Activated T-helper 1 cell treated with anti-CD3 and anti-CD28 coated beads, Interleukin-12 subunit alpha, Interleukin-12 subunit beta, Interleukin-2, Interleukin-4 antibody, amounts not matched to agents 30 ng/mL and 10 ng/mL and 1 ng/mL, durations not matched to agents 14 hours and 24 hours and 36 hours (primary cell): ENCODE data around the gene APH1B. TPM values are rescaled to one million over a fixed set of nuclear protein-coding genes. Genes with fewer than 3 reads are reported as not detected.
"Not testable (repeated sequence)": the region's sequence is repeated elsewhere in the genome, so short reads cannot be mapped to it uniquely, and the experiment has no call there.

Experiments used
- DNase-seq: peaks from one replicate; pipeline ENCODE4 v3.0.0; 2021; ENCODE audit warnings: low spot score
- H3K27ac Mint-ChIP-seq: one replicate; pipeline ENCODE4 v1.8.0; 2021; ENCODE audit warnings: mild to moderate bottlenecking, mixed read lengths
- H3K27me3 Mint-ChIP-seq: one replicate; pipeline ENCODE4 v1.8.0; 2022; ENCODE audit warnings: mild to moderate bottlenecking, moderate library complexity, mixed read lengths; ENCODE audit not compliant: insufficient read depth
- H3K36me3 Mint-ChIP-seq: one replicate; pipeline ENCODE4 v1.8.0; 2021; ENCODE audit warnings: low read depth, mixed read lengths
- H3K4me1 Mint-ChIP-seq: one replicate; pipeline ENCODE4 v1.8.0; 2021; ENCODE audit warnings: low read depth, mixed read lengths
- H3K4me3 Mint-ChIP-seq: one replicate; pipeline ENCODE4 v1.8.0; 2021; ENCODE audit warnings: mild to moderate bottlenecking, moderate library complexity, mixed read lengths
- H3K9me3 Mint-ChIP-seq: one replicate; pipeline ENCODE4 v1.8.0; 2021; ENCODE audit warnings: mixed read lengths
- intact Hi-C: fragments of 100-400 bp; cut with micrococcal nuclease; formaldehyde crosslinking; loops from one replicate; pipeline ENCODE4 v1.15.1; 2024
- total RNA-seq: library from RNA; stranded (reverse); gene quantifications from 2 replicates; pipeline ENCODE4 v1.2.3, GENCODE V29; 2022

APH1B gene
- total RNA-seq, 1 donor from 2014 or later: 4.1 TPM

GRCh38 chr15:63340878-63341277 lies 63.5 kb downstream of the APH1B start:
- no peak for DNase-seq
- intact Hi-C loops: no loop called here
- H3K27me3 Mint-ChIP-seq: peaks cover 3% of the 10 kb centered on the region
- H3K27ac Mint-ChIP-seq: no peak overlapping the region
- H3K9me3 Mint-ChIP-seq: no peaks in the 10 kb centered on the region
- no peaks in the 10 kb centered on the region for H3K4me1 Mint-ChIP-seq
- H3K36me3 Mint-ChIP-seq: no peaks in the 10 kb centered on the region
- H3K4me3 Mint-ChIP-seq: no peak overlapping the region

GRCh38 chr15:63341898-63342297 lies 64.5 kb downstream of the APH1B start:
- H3K4me3 Mint-ChIP-seq: no peak overlapping the region
- H3K4me1 Mint-ChIP-seq: no peaks in the 10 kb centered on the region
- DNase-seq: no peak
- no peaks in the 10 kb centered on the region for H3K9me3 Mint-ChIP-seq
- peaks cover 3% of the 10 kb centered on the region for H3K27me3 Mint-ChIP-seq
- H3K36me3 Mint-ChIP-seq: no peaks in the 10 kb centered on the region
- intact Hi-C loops: no loop called here
- H3K27ac Mint-ChIP-seq: no peak overlapping the region

DNA sequence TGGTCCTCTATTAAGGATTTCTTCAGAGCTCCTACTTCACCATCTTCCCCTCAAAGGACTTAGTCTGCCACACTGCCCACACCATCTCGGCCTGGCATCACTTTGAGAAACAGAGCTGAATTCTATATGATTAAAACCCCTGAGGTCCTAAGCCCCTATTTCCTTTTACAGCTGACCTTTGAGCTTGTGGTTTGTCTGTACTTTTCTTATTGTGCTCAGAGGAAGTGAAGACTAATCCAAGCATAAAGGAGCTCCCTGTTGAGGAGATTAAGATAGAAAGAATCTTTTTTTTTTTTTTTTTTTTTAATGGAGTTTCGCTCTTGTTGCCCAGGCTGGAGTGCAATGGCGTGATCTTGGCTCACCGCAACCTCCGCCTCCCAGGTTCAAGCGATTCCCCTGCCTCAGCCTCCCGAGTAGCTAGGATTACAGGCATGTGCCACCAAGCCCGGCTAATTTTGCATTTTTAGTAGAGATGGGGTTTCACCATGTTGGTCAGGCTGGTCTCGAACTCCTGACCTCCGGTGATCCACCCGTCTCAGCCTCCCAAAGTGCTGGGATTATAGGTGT lies 65.7 kb downstream of the APH1B start:
- H3K4me3 Mint-ChIP-seq, H3K9me3 Mint-ChIP-seq, H3K27me3 Mint-ChIP-seq, DNase-seq, H3K4me1 Mint-ChIP-seq, intact Hi-C loops, H3K27ac Mint-ChIP-seq, H3K36me3 Mint-ChIP-seq: not testable (repeated sequence)

- H3K27ac Mint-ChIP-seq: no peak overlapping the region
- no peaks in the 10 kb centered on the region for H3K36me3 Mint-ChIP-seq
- H3K27me3 Mint-ChIP-seq: peaks cover 3% of the 10 kb centered on the region
- intact Hi-C loops: no loop called here
- H3K4me1 Mint-ChIP-seq: no peaks in the 10 kb centered on the region
- no peak overlapping the region for H3K4me3 Mint-ChIP-seq
- H3K9me3 Mint-ChIP-seq: no peaks in the 10 kb centered on the region
- DNase-seq: no peak
Observed at GRCh38 chr15:63344731-63345390, 67.5 kb downstream of the APH1B start.

DNA sequence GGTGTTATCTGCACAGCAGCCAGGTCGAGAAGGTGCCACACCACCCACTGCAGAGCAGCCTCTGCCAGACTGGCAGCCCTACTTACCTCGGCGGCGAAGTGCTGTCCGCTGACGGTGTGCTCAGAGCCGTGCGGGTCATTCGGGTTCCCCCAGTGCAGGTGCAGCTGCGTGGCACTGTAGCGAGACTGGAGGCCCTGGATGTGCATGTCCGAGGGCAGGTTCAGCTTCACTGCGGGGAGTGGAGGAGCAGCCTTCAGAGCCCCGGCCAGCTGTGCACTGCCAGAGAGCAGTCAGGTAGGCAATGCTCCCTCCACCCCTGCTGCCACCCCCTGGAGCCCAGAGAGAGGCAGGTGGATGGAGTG lies 68.0 kb downstream of the APH1B start:
- Mint-ChIP-seq H3K9me3 (no peaks in the 10 kb centered on the region), H3K4me3 (no peak overlapping the region), H3K27ac (no peak overlapping the region), H3K27me3 (peaks cover 5% of the 10 kb centered on the region), H3K4me1 (no peaks in the 10 kb centered on the region), H3K36me3 (no peaks in the 10 kb centered on the region)
- intact Hi-C loops: no loop called here
- DNase-seq: no peak

DNA sequence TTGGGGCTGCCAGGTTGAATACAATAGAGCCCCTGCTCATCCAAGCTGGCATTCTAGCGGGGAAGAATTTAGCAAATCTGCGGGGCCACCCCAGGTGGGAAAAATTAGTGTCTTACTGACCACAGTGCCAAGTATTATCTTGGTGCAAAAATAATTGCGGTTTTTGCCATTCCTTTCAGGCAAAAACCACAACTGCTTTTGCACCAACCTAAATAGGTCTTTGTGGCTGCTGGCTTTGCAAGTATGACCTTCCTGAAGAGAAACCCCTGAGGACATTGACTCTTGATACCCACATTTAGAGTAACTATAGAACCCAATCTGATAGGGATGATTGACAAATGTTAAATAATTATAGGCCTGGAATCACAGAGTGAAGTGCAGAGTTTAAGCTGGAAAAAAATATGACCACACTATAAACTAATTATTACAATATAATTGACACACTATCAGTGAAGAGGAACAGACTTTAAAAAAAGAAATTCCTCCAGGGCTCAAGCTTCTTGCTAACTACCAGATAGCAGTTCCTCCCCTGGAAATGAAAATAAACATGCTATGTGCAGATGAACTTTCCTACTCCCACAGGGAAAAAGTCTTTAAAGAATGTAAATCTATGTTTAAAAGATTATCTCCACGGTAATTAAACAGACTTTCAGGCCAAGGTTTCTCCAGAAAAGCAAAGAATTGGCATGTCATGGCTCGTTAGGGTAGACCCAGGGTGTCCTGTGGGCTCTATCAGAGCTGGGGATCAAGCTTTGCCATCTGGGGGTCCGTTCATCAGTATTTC lies 69.9 kb downstream of the APH1B start:
- no peak overlapping the region for H3K4me3 Mint-ChIP-seq
- no peak for DNase-seq
- no peaks in the 10 kb centered on the region for H3K36me3 Mint-ChIP-seq
- no peaks in the 10 kb centered on the region for H3K4me1 Mint-ChIP-seq
- peaks cover 2% of the 10 kb centered on the region for H3K27me3 Mint-ChIP-seq
- intact Hi-C loops: no loop called here
- H3K27ac Mint-ChIP-seq: no peak overlapping the region
- no peaks in the 10 kb centered on the region for H3K9me3 Mint-ChIP-seq

GRCh38 chr15:63348392-63348791 lies 71.0 kb downstream of the APH1B start:
- H3K4me1 Mint-ChIP-seq: no peaks in the 10 kb centered on the region
- H3K27me3 Mint-ChIP-seq: peaks cover 4% of the 10 kb centered on the region
- no peak overlapping the region for H3K4me3 Mint-ChIP-seq
- intact Hi-C loops: no loop called here
- no peak for DNase-seq
- no peak overlapping the region for H3K27ac Mint-ChIP-seq
- H3K9me3 Mint-ChIP-seq: no peaks in the 10 kb centered on the region
- H3K36me3 Mint-ChIP-seq: no peaks in the 10 kb centered on the region

- Mint-ChIP-seq H3K4me3 (no peak overlapping the region), H3K27me3 (peaks cover 5% of the 10 kb centered on the region), H3K36me3 (no peaks in the 10 kb centered on the region), H3K27ac (no peak overlapping the region), H3K4me1 (no peaks in the 10 kb centered on the region), H3K9me3 (no peaks in the 10 kb centered on the region)
- intact Hi-C loops: no loop called here
- DNase-seq: no peak
Observed at GRCh38 chr15:63349156-63349555, 71.8 kb downstream of the APH1B start.

DNA sequence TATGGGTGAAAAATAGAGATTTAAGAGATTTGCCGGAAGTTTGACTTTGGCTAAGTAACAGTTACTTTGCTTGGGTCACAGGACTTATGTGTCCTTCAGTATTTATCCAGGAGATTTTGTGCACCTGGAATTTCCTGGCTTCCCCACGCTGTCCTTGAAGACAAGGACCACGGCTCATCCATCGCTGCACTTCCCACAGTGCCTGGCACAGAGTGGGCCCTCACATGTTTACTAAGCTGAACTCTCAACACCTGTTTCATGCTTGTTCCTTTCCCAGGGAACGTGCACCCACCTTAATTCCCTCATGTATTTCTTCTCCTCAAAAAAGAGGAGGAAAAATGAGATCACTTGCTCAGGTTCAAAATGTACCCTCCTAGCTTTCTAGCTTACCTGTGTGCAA lies 72.2 kb downstream of the APH1B start:
- intact Hi-C loops: no loop called here
- H3K4me3 Mint-ChIP-seq: no peak overlapping the region
- H3K27ac Mint-ChIP-seq: no peak overlapping the region
- peaks cover 5% of the 10 kb centered on the region for H3K27me3 Mint-ChIP-seq
- H3K9me3 Mint-ChIP-seq: no peaks in the 10 kb centered on the region
- H3K4me1 Mint-ChIP-seq: no peaks in the 10 kb centered on the region
- DNase-seq: no peak
- H3K36me3 Mint-ChIP-seq: no peaks in the 10 kb centered on the region

DNA sequence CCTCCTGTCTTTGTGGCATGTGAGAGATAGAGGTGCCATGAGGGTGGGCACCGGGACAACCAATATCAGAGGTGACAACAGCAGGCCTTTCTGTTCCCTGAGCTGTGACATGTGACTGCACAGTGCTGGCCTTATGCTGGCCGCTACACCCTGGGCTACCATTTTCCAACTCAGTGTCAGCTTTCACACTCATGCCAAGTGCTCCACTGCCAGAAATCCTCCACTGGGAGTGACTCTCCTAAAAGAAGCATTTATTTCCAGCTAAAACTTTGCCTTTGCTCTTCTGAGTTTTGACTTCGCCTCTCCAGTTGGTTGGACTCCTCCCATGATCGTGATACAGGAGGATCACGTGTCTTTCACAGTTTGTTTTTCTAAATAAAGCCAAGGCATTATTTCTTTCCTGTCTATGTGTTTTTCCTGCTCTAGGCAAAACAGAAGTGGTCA lies 72.8 kb downstream of the APH1B start:
- H3K9me3 Mint-ChIP-seq: no peaks in the 10 kb centered on the region
- no peak overlapping the region for H3K4me3 Mint-ChIP-seq
- H3K36me3 Mint-ChIP-seq: no peaks in the 10 kb centered on the region
- no peak for DNase-seq
- H3K4me1 Mint-ChIP-seq: no peaks in the 10 kb centered on the region
- H3K27ac Mint-ChIP-seq: no peak overlapping the region
- H3K27me3 Mint-ChIP-seq: peaks cover 5% of the 10 kb centered on the region
- intact Hi-C loops: no loop called here

DNA sequence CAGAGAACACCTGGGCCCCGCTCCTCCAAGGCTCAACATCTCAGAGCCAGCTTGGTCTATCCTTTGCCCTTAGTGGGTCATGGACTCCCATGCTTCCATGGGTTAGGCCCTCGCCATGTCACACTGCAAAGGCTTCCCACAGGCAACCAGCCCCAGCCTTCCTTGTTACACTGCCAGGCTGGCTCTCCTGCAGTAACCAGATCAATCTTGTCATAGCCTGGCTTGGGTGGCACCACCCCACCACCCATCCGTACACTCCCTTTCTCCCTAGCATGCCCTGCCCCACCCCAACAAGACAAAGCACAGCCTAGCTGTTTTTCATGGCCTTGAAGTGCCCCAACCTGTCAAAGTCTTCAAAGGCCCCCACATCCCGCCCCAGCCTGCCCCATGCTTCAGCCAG lies 73.8 kb downstream of the APH1B start:
- H3K27ac Mint-ChIP-seq: no peak overlapping the region
- no peak overlapping the region for H3K4me3 Mint-ChIP-seq
- no peaks in the 10 kb centered on the region for H3K9me3 Mint-ChIP-seq
- DNase-seq: no peak
- H3K4me1 Mint-ChIP-seq: no peaks in the 10 kb centered on the region
- no peaks in the 10 kb centered on the region for H3K36me3 Mint-ChIP-seq
- H3K27me3 Mint-ChIP-seq: peaks cover 5% of the 10 kb centered on the region
- intact Hi-C loops: no loop called here

GRCh38 chr15:63352808-63353207 lies 75.4 kb downstream of the APH1B start:
- no peaks in the 10 kb centered on the region for H3K36me3 Mint-ChIP-seq
- no peak overlapping the region for H3K27ac Mint-ChIP-seq
- DNase-seq: no peak
- H3K9me3 Mint-ChIP-seq: no peaks in the 10 kb centered on the region
- intact Hi-C loops: no loop called here
- H3K27me3 Mint-ChIP-seq: peaks cover 5% of the 10 kb centered on the region
- no peaks in the 10 kb centered on the region for H3K4me1 Mint-ChIP-seq
- no peak overlapping the region for H3K4me3 Mint-ChIP-seq

GRCh38 chr15:63353261-63353660 lies 75.9 kb downstream of the APH1B start:
- intact Hi-C loops: no loop called here
- no peak overlapping the region for H3K4me3 Mint-ChIP-seq
- H3K4me1 Mint-ChIP-seq: no peaks in the 10 kb centered on the region
- no peak for DNase-seq
- H3K27me3 Mint-ChIP-seq: peaks cover 5% of the 10 kb centered on the region
- H3K9me3 Mint-ChIP-seq: no peaks in the 10 kb centered on the region
- no peaks in the 10 kb centered on the region for H3K36me3 Mint-ChIP-seq
- no peak overlapping the region for H3K27ac Mint-ChIP-seq
